ENCODE data around the gene DAB2IP.

DNA sequence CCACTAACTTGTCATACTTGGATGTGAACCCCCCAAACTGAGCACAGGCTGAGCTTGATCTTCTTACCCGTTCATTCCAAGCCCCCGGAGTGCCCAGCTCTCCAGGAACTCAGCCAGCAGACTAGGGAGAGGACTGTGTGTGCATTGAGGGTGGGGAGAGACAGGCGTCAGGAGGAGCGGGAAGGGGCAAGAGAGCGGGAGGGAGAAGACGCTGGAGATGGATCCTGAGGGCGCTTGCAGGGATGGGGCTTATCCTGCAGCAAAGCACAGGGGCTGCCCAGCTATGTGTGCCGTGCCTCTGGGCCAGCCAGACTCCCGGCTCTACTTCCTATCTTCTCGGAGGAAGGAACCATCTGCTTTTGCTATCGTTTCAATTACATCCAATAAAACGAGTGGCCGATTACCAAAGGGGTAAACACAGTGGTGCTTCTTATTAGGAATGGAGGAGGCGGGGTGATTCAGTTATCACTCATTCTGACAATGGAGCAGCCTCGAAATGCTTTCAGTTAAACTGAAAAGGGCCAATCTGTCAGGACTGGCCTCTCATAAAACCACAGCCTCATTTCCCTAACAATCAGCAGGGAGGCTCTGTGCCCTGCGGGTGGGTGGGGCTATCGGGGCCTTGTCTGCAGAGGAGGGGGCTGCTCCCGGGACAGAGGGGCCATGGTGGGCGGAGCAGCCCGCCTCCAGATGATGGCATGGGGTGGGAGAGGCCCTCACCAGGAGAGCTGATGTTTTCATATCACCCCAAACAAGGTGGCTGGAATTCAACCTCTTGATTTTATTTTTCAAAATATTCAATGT is 168.2 kb downstream of the DAB2IP start:
- TF ChIP-seq, protein P1, sequence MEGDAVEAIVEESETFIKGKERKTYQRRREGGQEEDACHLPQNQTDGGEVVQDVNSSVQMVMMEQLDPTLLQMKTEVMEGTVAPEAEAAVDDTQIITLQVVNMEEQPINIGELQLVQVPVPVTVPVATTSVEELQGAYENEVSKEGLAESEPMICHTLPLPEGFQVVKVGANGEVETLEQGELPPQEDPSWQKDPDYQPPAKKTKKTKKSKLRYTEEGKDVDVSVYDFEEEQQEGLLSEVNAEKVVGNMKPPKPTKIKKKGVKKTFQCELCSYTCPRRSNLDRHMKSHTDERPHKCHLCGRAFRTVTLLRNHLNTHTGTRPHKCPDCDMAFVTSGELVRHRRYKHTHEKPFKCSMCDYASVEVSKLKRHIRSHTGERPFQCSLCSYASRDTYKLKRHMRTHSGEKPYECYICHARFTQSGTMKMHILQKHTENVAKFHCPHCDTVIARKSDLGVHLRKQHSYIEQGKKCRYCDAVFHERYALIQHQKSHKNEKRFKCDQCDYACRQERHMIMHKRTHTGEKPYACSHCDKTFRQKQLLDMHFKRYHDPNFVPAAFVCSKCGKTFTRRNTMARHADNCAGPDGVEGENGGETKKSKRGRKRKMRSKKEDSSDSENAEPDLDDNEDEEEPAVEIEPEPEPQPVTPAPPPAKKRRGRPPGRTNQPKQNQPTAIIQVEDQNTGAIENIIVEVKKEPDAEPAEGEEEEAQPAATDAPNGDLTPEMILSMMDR (IDR thresholded peaks at IDR 0.05 in 2 of 3, conservative IDR thresholded peaks at IDR 0.05 in 1 of 3; ENCODE audit: borderline replicate concordance in 1 of 3, insufficient read depth in 1 of 3, low read depth in 2 of 3, low read length in 2 of 3), result no peak
- no peak for TF ChIP-seq POLR2AphosphoS5 (IDR thresholded peaks at IDR 0.05; ENCODE audit: low read depth, low read length)
- TF ChIP-seq YY1 (IDR thresholded peaks at IDR 0.05; ENCODE audit: extremely low read depth, insufficient replicate concordance, low read depth, low read length), result no peak
- TF ChIP-seq POLR2A (IDR thresholded peaks at IDR 0.05; ENCODE audit: borderline replicate concordance, extremely low read depth, insufficient read depth, insufficient read length), result no peak
- TF ChIP-seq EZH2 (IDR thresholded peaks at IDR 0.05), result no peak
- TF ChIP-seq SRF (IDR thresholded peaks at IDR 0.05; ENCODE audit: low read depth), result no peak
- TF ChIP-seq, protein P2, sequence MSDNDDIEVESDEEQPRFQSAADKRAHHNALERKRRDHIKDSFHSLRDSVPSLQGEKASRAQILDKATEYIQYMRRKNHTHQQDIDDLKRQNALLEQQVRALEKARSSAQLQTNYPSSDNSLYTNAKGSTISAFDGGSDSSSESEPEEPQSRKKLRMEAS (IDR thresholded peaks at IDR 0.05), result no peak
- TF ChIP-seq JUND (IDR thresholded peaks at IDR 0.05), result no peak
- TF ChIP-seq, protein P3, sequence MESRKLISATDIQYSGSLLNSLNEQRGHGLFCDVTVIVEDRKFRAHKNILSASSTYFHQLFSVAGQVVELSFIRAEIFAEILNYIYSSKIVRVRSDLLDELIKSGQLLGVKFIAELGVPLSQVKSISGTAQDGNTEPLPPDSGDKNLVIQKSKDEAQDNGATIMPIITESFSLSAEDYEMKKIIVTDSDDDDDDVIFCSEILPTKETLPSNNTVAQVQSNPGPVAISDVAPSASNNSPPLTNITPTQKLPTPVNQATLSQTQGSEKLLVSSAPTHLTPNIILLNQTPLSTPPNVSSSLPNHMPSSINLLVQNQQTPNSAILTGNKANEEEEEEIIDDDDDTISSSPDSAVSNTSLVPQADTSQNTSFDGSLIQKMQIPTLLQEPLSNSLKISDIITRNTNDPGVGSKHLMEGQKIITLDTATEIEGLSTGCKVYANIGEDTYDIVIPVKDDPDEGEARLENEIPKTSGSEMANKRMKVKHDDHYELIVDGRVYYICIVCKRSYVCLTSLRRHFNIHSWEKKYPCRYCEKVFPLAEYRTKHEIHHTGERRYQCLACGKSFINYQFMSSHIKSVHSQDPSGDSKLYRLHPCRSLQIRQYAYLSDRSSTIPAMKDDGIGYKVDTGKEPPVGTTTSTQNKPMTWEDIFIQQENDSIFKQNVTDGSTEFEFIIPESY (IDR thresholded peaks at IDR 0.05; ENCODE audit: extremely low read depth, insufficient replicate concordance, low read length), result no peak
- no peak for TF ChIP-seq SP1 (IDR thresholded peaks at IDR 0.05; ENCODE audit: low read depth)

All from HCT116 (cell line).